ENCODE results near the gene ROBO2.

The ROBO2 gene

GRCh38 chr3:77668376-77668775 is 628.5 kb downstream of the ROBO2 start:
- DNase-seq (ENCODE audit: low read depth) = no peak
- TF ChIP-seq, protein P1, sequence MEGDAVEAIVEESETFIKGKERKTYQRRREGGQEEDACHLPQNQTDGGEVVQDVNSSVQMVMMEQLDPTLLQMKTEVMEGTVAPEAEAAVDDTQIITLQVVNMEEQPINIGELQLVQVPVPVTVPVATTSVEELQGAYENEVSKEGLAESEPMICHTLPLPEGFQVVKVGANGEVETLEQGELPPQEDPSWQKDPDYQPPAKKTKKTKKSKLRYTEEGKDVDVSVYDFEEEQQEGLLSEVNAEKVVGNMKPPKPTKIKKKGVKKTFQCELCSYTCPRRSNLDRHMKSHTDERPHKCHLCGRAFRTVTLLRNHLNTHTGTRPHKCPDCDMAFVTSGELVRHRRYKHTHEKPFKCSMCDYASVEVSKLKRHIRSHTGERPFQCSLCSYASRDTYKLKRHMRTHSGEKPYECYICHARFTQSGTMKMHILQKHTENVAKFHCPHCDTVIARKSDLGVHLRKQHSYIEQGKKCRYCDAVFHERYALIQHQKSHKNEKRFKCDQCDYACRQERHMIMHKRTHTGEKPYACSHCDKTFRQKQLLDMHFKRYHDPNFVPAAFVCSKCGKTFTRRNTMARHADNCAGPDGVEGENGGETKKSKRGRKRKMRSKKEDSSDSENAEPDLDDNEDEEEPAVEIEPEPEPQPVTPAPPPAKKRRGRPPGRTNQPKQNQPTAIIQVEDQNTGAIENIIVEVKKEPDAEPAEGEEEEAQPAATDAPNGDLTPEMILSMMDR (conservative IDR thresholded peaks at IDR 0.05; ENCODE audit: low read length) = no peak
- H3K4me3 ChIP-seq (ENCODE audit: low read length) = no peak overlapping the region

- TF ChIP-seq, protein P1 (conservative IDR thresholded peaks at IDR 0.05; ENCODE audit: low read length) = no peak
- no peak for DNase-seq (ENCODE audit: low read depth)
- H3K4me3 ChIP-seq (ENCODE audit: low read length) = no peak overlapping the region
Observed at GRCh38 chr3:77672016-77672415, 632.1 kb downstream of the ROBO2 start.

GRCh38 chr3:77682162-77682561 is 642.3 kb downstream of the ROBO2 start:
- no peak overlapping the region for H3K4me3 ChIP-seq (ENCODE audit: low read length)
- no peak for DNase-seq (ENCODE audit: low read depth)
- TF ChIP-seq, protein P1 (conservative IDR thresholded peaks at IDR 0.05; ENCODE audit: low read length) = no peak

GRCh38 chr3:77684115-77684514 is 644.2 kb downstream of the ROBO2 start:
- TF ChIP-seq, protein P1 (conservative IDR thresholded peaks at IDR 0.05; ENCODE audit: low read length) = no peak
- H3K4me3 ChIP-seq (ENCODE audit: low read length) = no peak overlapping the region
- no peak for DNase-seq (ENCODE audit: low read depth)

DNA sequence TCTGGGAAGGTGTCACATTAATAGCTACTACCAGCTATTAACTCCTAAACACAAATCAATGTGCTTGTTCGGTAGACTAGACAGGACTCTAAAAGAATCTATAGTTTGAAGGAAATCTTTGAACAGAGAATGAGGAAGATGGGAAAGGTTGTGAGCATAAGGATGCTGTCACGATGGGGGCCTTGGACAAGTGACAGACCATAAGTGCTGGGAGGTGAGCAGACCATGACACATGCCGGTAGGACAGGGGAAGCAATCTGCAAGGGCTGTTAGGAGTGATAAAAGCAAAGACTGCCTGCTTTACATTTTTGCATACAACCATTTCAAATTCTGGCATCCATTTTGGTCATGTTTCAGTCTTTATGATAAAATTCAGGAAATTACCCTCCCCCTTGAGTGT is 645.8 kb downstream of the ROBO2 start:
- H3K4me3 ChIP-seq (ENCODE audit: low read length) = no peak overlapping the region
- DNase-seq (ENCODE audit: low read depth) = no peak
- TF ChIP-seq, protein P1 (conservative IDR thresholded peaks at IDR 0.05; ENCODE audit: low read length) = no peak

DNA sequence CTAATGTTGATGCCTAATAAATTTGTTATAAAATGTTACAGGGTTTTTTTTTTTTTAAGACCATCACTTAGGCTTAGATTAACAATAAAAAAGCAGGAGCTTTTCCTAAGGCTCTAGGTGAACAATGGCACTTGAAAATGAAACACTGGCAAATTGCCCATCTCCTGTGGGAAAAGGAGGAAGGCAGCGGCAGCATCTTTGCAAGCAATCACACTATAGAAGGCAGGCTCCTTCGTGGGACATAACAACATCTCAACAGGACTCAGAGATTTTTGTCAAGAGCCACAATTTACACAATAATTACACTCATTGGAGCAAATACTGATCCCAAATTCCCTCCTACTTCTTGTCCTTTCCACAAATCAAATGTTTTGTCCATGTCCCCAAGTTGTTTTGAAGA is 646.7 kb downstream of the ROBO2 start:
- TF ChIP-seq, protein P1 (conservative IDR thresholded peaks at IDR 0.05; ENCODE audit: low read length) = no peak
- no peak overlapping the region for H3K4me3 ChIP-seq (ENCODE audit: low read length)
- no peak for DNase-seq (ENCODE audit: low read depth)

- no peak for DNase-seq (ENCODE audit: low read depth)
- TF ChIP-seq, protein P1 (conservative IDR thresholded peaks at IDR 0.05; ENCODE audit: low read length) = no peak
Observed at GRCh38 chr3:77687545-77687944, 647.6 kb downstream of the ROBO2 start.

More at GRCh38 chr3:77687545-77687944, 647.6 kb downstream of the ROBO2 start:
- no peak overlapping the region for H3K4me3 ChIP-seq (ENCODE audit: low read length)

Measured in AG10803 (cell line).